Kidney (tissue), 14 donors: ENCODE results near the gene FBXW4. TPM values are rescaled to one million over a fixed set of nuclear protein-coding genes. Genes with fewer than 3 reads are reported as not detected.

Source experiments
- DNase-seq, 5 donors: peaks; one replicate each; pipeline ENCODE4 v3.0.0-alpha.2; 2013 to 2020
- FAIRE-seq: peaks from 2 replicates; lab custom pipeline; 2012; peaks lifted over from hg19 to GRCh38; lab: Jason Lieb, UNC
- H3K27ac ChIP-seq, 2 donors: one replicate each; pipeline ENCODE4 v1.7.0; 2013; ENCODE audit warnings: low read depth in 2 of 2, low read length in 2 of 2, inconsistent platforms in 1 of 2
- H3K27me3 ChIP-seq: one replicate; pipeline ENCODE4 v1.7.1; 2013; ENCODE audit warnings: low read length, inconsistent platforms; ENCODE audit not compliant: control insufficient read depth, insufficient read depth
- H3K36me3 ChIP-seq, 3 donors: one replicate each; pipeline versions ENCODE4 v1.7.0 to v1.7.1; 2013; ENCODE audit warnings: low read length in 3 of 3, control low read depth in 1 of 3, inconsistent platforms in 1 of 3; ENCODE audit not compliant: insufficient read depth in 3 of 3, control insufficient read depth in 2 of 3
- H3K4me1 ChIP-seq, 3 donors: one replicate each; pipeline versions ENCODE4 v1.7.0 to v1.7.1; 2013; ENCODE audit warnings: low read length in 3 of 3, inconsistent platforms in 1 of 3, low read depth in 1 of 3; ENCODE audit not compliant: control insufficient read depth in 2 of 3, insufficient read depth in 2 of 3
- H3K4me3 ChIP-seq, 3 donors: one replicate each; pipeline versions ENCODE4 v1.7.0 to v1.8.1; 2013; ENCODE audit warnings: low read length in 3 of 3, control low read depth in 1 of 3, inconsistent platforms in 1 of 3
- H3K9ac ChIP-seq, 3 donors: one replicate each; pipeline versions ENCODE4 v1.7.0 to v1.7.1; 2013; ENCODE audit warnings: low read length in 3 of 3, control low read depth in 1 of 3, inconsistent platforms in 1 of 3
- H3K9me3 ChIP-seq, 3 donors: one replicate each; pipeline versions ENCODE4 v1.7.0 to v1.7.1; 2013; ENCODE audit warnings: low read length in 3 of 3, control low read depth in 1 of 3, inconsistent platforms in 1 of 3; ENCODE audit not compliant: control insufficient read depth in 2 of 3, insufficient read depth in 1 of 3
- CTCF ChIP-seq: IDR thresholded peaks from 3 replicates; pipeline ENCODE4 v1.5.1; 2012; ENCODE audit warnings: mild to moderate bottlenecking, moderate library complexity, borderline replicate concordance; ENCODE audit not compliant: insufficient read depth; ENCODE audit errors: extremely low read depth
- intact Hi-C: fragments of 100-400 bp; cut with DNase I; formaldehyde crosslinking; loops from one replicate; pipeline ENCODE4 v1.11.1; 2022
- polyA plus RNA-seq: library from polyadenylated mRNA; stranded (reverse); fragments of 350-450 nt; fragmentation: Illumina TruSeq; extraction: RNeasy Lipid Tissue Mini Kit (QIAGEN cat#74804); gene quantifications from one replicate; pipeline ENCODE4 v1.2.3, GENCODE V29; 2014; ENCODE audit warnings: low read depth, low replicate concordance; ENCODE audit not compliant: insufficient read depth
- total RNA-seq: library from RNA; stranded (reverse); fragmentation: NEBNext Ultra II Directional; extraction: Animal tissue kit (Norgen Biotek cat#: 25700); gene quantifications from one replicate; pipeline ENCODE4 v1.2.1, GENCODE V29; 2021
- donor health status: control.
- donor health status: control.
- donor health status: control.
- donor health status: control.
- donor health status: control.
- donor health status: DM: yes; HTN: yes; CAD: no.
- donor health status: Normal renal cell carcinoma (clear cell type).

FBXW4 gene
- total and polyA plus RNA-seq, 2 donors from 2014 or later, result 47.6 to 80.1 TPM

DNA sequence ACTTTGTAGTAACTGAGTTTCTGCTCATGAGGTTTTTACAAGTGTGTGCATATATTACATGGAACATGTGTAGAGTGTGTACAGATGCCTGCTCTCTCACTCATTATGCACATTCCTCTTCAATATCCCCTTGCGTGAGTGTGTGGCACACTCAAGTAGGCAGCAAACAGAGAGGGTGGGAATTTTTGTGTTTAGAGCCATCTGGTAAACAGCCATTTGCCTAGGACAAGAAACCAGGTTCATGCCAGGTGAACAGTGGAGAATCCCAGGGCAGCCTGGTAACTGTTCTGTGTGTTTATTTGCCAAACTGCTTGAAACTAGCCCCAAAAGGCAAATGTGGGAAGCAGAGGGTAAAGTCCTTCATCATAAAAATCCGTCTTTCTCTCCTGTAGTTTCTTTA, 19.9 kb downstream of the FBXW4 start:
- Histone ChIP-seq H3K27ac (no peak overlapping the region), H3K4me3 (no peak overlapping the region), H3K27me3 (no peaks in the 10 kb centered on the region), H3K9ac (no peak overlapping the region), H3K36me3 (peaks cover 8 to 35% (median 25%) of the 10 kb centered on the region in 3 donors), H3K4me1 (no peaks in the 10 kb centered on the region), H3K9me3 (peaks cover 0 to 5% (median 4%) of the 10 kb centered on the region in 3 donors)
- TF ChIP-seq CTCF, result no peak
- intact Hi-C loops, result no loop called here
- FAIRE-seq (no peak), DNase-seq (no peak)

GRCh38 chr10:101672536-101672935, 22.4 kb downstream of the FBXW4 start:
- FAIRE-seq, result no peak
- no peak for TF ChIP-seq CTCF
- DNase-seq, result no peak
- intact Hi-C loops, result no loop called here
- Histone ChIP-seq H3K9ac (no peak overlapping the region), H3K36me3 (peaks cover 8 to 43% (median 41%) of the 10 kb centered on the region in 3 donors), H3K4me1 (no peaks in the 10 kb centered on the region), H3K4me3 (no peak overlapping the region), H3K27me3 (no peaks in the 10 kb centered on the region), H3K9me3 (peaks cover 0 to 5% (median 4%) of the 10 kb centered on the region in 3 donors), H3K27ac (no peak overlapping the region)

- H3K9me3 ChIP-seq, result peaks cover 0 to 4% (median 0%) of the 10 kb centered on the region in 3 donors
- TF ChIP-seq CTCF, result no peak
- H3K9ac ChIP-seq, result no peak overlapping the region
- H3K27me3 ChIP-seq, result no peaks in the 10 kb centered on the region
- intact Hi-C loops, result no loop called here
- no peak for DNase-seq
- H3K27ac ChIP-seq, result no peak overlapping the region
- H3K4me1 ChIP-seq, result no peaks in the 10 kb centered on the region
- FAIRE-seq, result no peak
- H3K36me3 ChIP-seq, result peaks cover 8 to 46% (median 45%) of the 10 kb centered on the region in 3 donors
- no peak overlapping the region for H3K4me3 ChIP-seq
Observed at GRCh38 chr10:101671453-101671852, 23.5 kb downstream of the FBXW4 start.

DNA sequence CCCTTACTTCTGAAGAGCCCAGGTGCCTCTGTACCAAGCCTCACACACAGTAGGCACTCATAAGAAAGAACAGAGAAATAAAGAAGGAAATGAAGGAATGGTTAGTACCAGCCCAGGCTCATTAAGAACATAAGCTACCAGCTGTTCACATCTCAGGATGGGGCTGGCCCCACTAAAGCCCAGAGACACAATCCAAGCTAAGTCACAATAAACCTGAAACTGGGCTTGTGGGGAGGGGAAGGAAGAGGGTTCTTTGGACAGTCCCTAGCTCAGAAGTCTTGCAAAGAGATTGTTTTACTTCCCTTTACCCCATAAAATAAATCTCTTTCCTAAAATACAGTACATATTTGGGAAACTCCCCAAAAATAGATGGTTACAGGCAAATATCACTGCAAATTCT, 24.3 kb downstream of the FBXW4 start:
- H3K4me3 ChIP-seq, result no peak overlapping the region
- H3K9me3 ChIP-seq, result no peaks in the 10 kb centered on the region
- TF ChIP-seq CTCF, result no peak
- FAIRE-seq, result no peak
- H3K36me3 ChIP-seq, result peaks cover 8 to 47% (median 46%) of the 10 kb centered on the region in 3 donors
- no peak for DNase-seq
- intact Hi-C loops, result no loop called here
- no peaks in the 10 kb centered on the region for H3K4me1 ChIP-seq
- H3K27me3 ChIP-seq, result no peaks in the 10 kb centered on the region
- no peak overlapping the region for H3K27ac ChIP-seq
- no peak overlapping the region for H3K9ac ChIP-seq
